Calu3 (cell line): Measurements from ENCODE around the gene ACOT13. TPM values are rescaled to one million over a fixed set of nuclear protein-coding genes. Genes with fewer than 3 reads are reported as not detected.
"Not testable (repeated sequence)": the region's sequence is repeated elsewhere in the genome, so short reads cannot be mapped to it uniquely, and the experiment has no call there.

Experiments used
- BruUV-seq: library from RNA; stranded (reverse); fragments of 400-500 nt; replicated peaks from 2 replicates; lab custom pipeline; 2021; lab: Mats Ljungman, UMichigan
- CTCF ChIA-PET: fragments of 300-600 bp; sonication (Branson Sonifier 250); formaldehyde crosslinking; loops from one replicate; lab custom pipeline; 2022; ENCODE audit warnings: antibody characterized with exemption; lab: Charles Lee
- DNase-seq: peaks from one replicate; pipeline ENCODE4 v3.0.0; 2022
- H3K27ac Mint-ChIP-seq: one replicate; pipeline ENCODE4 v1.8.0; 2022; ENCODE audit warnings: mixed read lengths; ENCODE audit not compliant: unreplicated experiment
- H3K27me3 Mint-ChIP-seq: one replicate; pipeline ENCODE4 v1.8.0; 2022; ENCODE audit warnings: mixed read lengths; ENCODE audit not compliant: unreplicated experiment
- H3K36me3 Mint-ChIP-seq: one replicate; pipeline ENCODE4 v1.8.0; 2022; ENCODE audit warnings: mild to moderate bottlenecking, moderate library complexity, mixed read lengths; ENCODE audit not compliant: insufficient read depth, unreplicated experiment
- H3K4me1 Mint-ChIP-seq: one replicate; pipeline ENCODE4 v1.8.0; 2022; ENCODE audit warnings: mild to moderate bottlenecking, low read depth, mixed read lengths; ENCODE audit not compliant: unreplicated experiment
- H3K4me3 Mint-ChIP-seq: one replicate; pipeline ENCODE4 v1.8.0; 2022; ENCODE audit warnings: mild to moderate bottlenecking, low read depth, moderate library complexity, mixed read lengths; ENCODE audit not compliant: unreplicated experiment
- H3K9me3 Mint-ChIP-seq: one replicate; pipeline ENCODE4 v1.8.0; 2022; ENCODE audit warnings: low read depth, mixed read lengths; ENCODE audit not compliant: unreplicated experiment
- CTCF ChIP-seq: fragments of 200-600 bp; IDR thresholded peaks from one replicate; pipeline ENCODE4 v1.8.0; 2022; ENCODE audit warnings: antibody characterized with exemption; ENCODE audit not compliant: unreplicated experiment
- intact Hi-C: fragments of 100-400 bp; cut with micrococcal nuclease; formaldehyde crosslinking; loops from one replicate; pipeline ENCODE4 v1.10.0; 2022; ENCODE audit not compliant: unreplicated experiment
- total RNA-seq: library from RNA; stranded (reverse); gene quantifications from 2 replicates; pipeline ENCODE4 v1.2.3, GENCODE V29; 2022

Gene ACOT13
- total RNA-seq, 1 experiment from 2014 or later, result 78.9 TPM

DNA sequence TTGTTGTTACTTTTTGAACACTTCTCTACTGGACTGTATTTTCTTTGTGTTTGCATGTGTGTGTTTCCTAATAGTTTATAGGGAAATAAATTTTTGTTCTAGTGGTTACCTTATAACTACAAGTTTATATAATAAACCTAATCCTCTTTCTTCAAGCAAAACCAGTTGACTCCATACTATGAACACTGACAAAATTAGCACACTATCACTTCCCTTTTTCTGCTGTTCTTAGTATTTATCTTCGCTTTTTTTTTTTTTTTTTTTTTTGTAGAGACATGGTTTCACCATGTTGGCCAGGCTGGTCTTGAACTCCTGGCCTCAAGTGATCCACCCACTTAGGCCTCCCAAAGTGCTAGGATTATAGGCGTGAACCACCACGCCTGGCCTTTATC lies 77.1 kb downstream of the ACOT13 start:
- TF ChIP-seq CTCF, result no peak

GRCh38 chr6:24744911-24745310 lies 78.0 kb downstream of the ACOT13 start:
- peaks cover 4% of the 10 kb centered on the region for H3K9me3 Mint-ChIP-seq
- no peaks in the 10 kb centered on the region for H3K36me3 Mint-ChIP-seq
- peaks cover 27% of the 10 kb centered on the region for H3K4me1 Mint-ChIP-seq
- peak overlapping the region; percentile 44 for H3K27ac Mint-ChIP-seq
- CTCF ChIA-PET, result no interaction called here
- intact Hi-C loops, result no loop called here
- no peak for TF ChIP-seq CTCF
- no TSS peak for BruUV-seq
- H3K4me3 Mint-ChIP-seq, result no peak overlapping the region
- DNase-seq, result no peak
- H3K27me3 Mint-ChIP-seq, result no peaks in the 10 kb centered on the region

More for the DNA sequence above, 77.1 kb downstream of the ACOT13 start:
- no TSS peak for BruUV-seq
- CTCF ChIA-PET, result interaction anchor here (0.8 to 1.3 kb wide), 6 partner anchors 16 to 248 kb away, joined by 3 to 14 read pairs (median 4); no protein-coding TSS in a partner anchor
- Mint-ChIP-seq H3K36me3 (no peaks in the 10 kb centered on the region), H3K9me3 (peaks cover 7% of the 10 kb centered on the region), H3K4me1 (peaks cover 27% of the 10 kb centered on the region), H3K27me3 (no peaks in the 10 kb centered on the region), H3K4me3 (no peak overlapping the region), H3K27ac (peak overlapping the region; percentile 70)
- intact Hi-C loops, result no loop called here
- no peak for DNase-seq

DNA sequence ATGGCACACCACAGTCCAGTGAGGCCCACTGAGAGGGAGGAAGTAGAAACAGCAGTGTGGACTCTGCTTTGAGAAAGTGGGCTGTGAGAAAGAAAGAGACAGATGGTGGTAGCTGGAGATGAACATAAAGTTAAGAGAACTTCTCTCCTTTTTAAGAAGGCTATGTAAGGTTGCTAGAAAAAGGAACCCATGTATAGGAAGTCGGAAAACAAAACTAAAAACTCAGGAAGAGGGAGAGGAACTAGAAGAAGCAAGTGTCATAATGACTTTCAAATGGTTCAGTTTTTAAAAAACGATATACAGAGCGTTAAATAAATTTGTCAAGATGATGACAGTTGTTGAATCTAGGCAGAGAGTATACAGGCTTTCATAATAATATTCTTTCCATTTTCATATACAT lies 82.4 kb downstream of the ACOT13 start:
- DNase-seq, result no peak
- no peak overlapping the region for H3K27ac Mint-ChIP-seq
- TF ChIP-seq CTCF, result no peak
- H3K36me3 Mint-ChIP-seq, result peaks cover 4% of the 10 kb centered on the region
- BruUV-seq, result no TSS peak
- intact Hi-C loops, result no loop called here
- no peaks in the 10 kb centered on the region for H3K27me3 Mint-ChIP-seq
- CTCF ChIA-PET, result interaction anchor here (0.7 kb wide), 1 partner anchor 258 kb away, joined by 10 read pairs; no protein-coding TSS in a partner anchor
- no peak overlapping the region for H3K4me3 Mint-ChIP-seq
- H3K4me1 Mint-ChIP-seq, result peaks cover 20% of the 10 kb centered on the region
- H3K9me3 Mint-ChIP-seq, result peaks cover 9% of the 10 kb centered on the region

- Mint-ChIP-seq H3K4me1 (peaks cover 20% of the 10 kb centered on the region), H3K9me3 (peaks cover 10% of the 10 kb centered on the region)
- DNase-seq, H3K27ac Mint-ChIP-seq, H3K27me3 Mint-ChIP-seq, intact Hi-C loops, H3K36me3 Mint-ChIP-seq, H3K4me3 Mint-ChIP-seq, BruUV-seq, CTCF ChIA-PET: not testable (repeated sequence)
Measured at GRCh38 chr6:24750878-24751277, 84.0 kb downstream of the ACOT13 start.

- Mint-ChIP-seq H3K36me3 (peaks cover 4% of the 10 kb centered on the region), H3K4me1 (peaks cover 20% of the 10 kb centered on the region), H3K4me3 (no peak overlapping the region), H3K27ac (peak overlapping the region; percentile 0), H3K27me3 (no peaks in the 10 kb centered on the region), H3K9me3 (peaks cover 10% of the 10 kb centered on the region)
- no TSS peak for BruUV-seq
- DNase-seq, result no peak
- CTCF ChIA-PET, result interaction anchor here (2.0 kb wide), 1 partner anchor 9 kb away, joined by 13 read pairs; no protein-coding TSS in a partner anchor
- no peak for TF ChIP-seq CTCF
- intact Hi-C loops, result no loop called here
Measured at GRCh38 chr6:24752503-24752902, 85.6 kb downstream of the ACOT13 start.
